A549 (cell line): Measurements from ENCODE around the gene RPS14. TPM values are rescaled to one million over a fixed set of nuclear protein-coding genes. Genes with fewer than 3 reads are reported as not detected.

Source experiments
- ATAC-seq, 2 experiments: fragments of 200-7000 bp in 1 of 2; fragments of >200 bp in 1 of 2; cut with Nextera tagmentation in 1 of 2; cut with Tn5 transposase in 1 of 2; 3 replicates each; pipeline versions ENCODE4 v1.8.0 to v1.9.1; 2018 to 2020; ENCODE audit warnings: mild to moderate bottlenecking in 1 of 2, moderate library complexity in 1 of 2
- CTCF ChIA-PET: fragments of 300-600 bp; sonication (Branson Sonifier 250); formaldehyde crosslinking; extraction: SDS; loops from one replicate; lab custom pipeline; 2021; ENCODE audit warnings: antibody characterized with exemption, inconsistent platforms; lab: Yijun Ruan, JAX
- POLR2A ChIA-PET: fragments of 350-600 bp; formaldehyde crosslinking; extraction: SDS; loops from one replicate; lab custom pipeline; 2021; ENCODE audit warnings: antibody characterized with exemption, inconsistent platforms; lab: Yijun Ruan, JAX
- DNase-seq, 2 experiments: peaks; one replicate each; pipeline versions ENCODE4 v3.0.0 to v3.0.0-alpha.2; 2011 to 2016; ENCODE audit warnings: low read depth in 1 of 2, low spot score in 1 of 2
- FAIRE-seq: peaks from 2 replicates; lab custom pipeline; 2011; peaks lifted over from hg19 to GRCh38; lab: Jason Lieb, UNC
- H3K27ac ChIP-seq, 2 experiments: fragments of >200 bp; sonication (Bioruptor Twin); formaldehyde crosslinking; 3 replicates each; pipeline ENCODE4 v1.5.1; 2016 to 2017
- H3K4me1 ChIP-seq: fragments of >200 bp; sonication (Bioruptor Twin); formaldehyde crosslinking; 3 replicates; pipeline ENCODE4 v1.6.1; 2016
- H3K4me2 ChIP-seq: fragments of >200 bp; sonication (Bioruptor Twin); formaldehyde crosslinking; 3 replicates; pipeline ENCODE4 v1.6.1; 2016
- H3K4me3 ChIP-seq: fragments of >200 bp; sonication (Bioruptor Twin); formaldehyde crosslinking; 3 replicates; pipeline ENCODE4 v1.5.1; 2016
- H3K9me3 ChIP-seq: fragments of >200 bp; sonication (Bioruptor Twin); formaldehyde crosslinking; 3 replicates; pipeline ENCODE4 v1.6.1; 2016
- CTCF ChIP-seq: fragments of >200 bp; sonication (Bioruptor Twin); formaldehyde crosslinking; IDR thresholded peaks from 3 replicates; pipeline ENCODE4 v1.5.1; 2016
- FOXS1 ChIP-seq: fragments of 250-450 bp; sonication (Bioruptor Pico); IDR thresholded peaks from 2 replicates; pipeline ENCODE4 v1.5.0; 2020; ENCODE audit warnings: mild to moderate bottlenecking, moderate library complexity
- KDM1A ChIP-seq: fragments of 200-600 bp; sonication (generic); IDR thresholded peaks from 2 replicates; pipeline ENCODE4 v1.6.1; 2016; ENCODE audit warnings: low read depth, mild to moderate bottlenecking
- MAX ChIP-seq: IDR thresholded peaks from 2 replicates; pipeline ENCODE4 v1.6.1; 2012
- PBX3 ChIP-seq: IDR thresholded peaks from 2 replicates; pipeline ENCODE4 v1.6.1; 2012
- RFX5 ChIP-seq: fragments of 450-650 bp; IDR thresholded peaks from 2 replicates; pipeline ENCODE4 v1.7.1; 2014; ENCODE audit warnings: antibody characterized with exemption, mild to moderate bottlenecking, moderate library complexity
- TFCP2L1 ChIP-seq: fragments of 250-450 bp; sonication (Bioruptor Pico); IDR thresholded peaks from 2 replicates; pipeline ENCODE4 v1.5.0; 2021; ENCODE audit warnings: mild to moderate bottlenecking
- WGBS: methylation state at CpG from one replicate; pipeline ENCODE4 v1.1.6; 2017; ENCODE audit errors: missing lambda C conversion rate; 5-methylcytosine and 5-hydroxymethylcytosine counted together
- polyA plus RNA-seq, 4 experiments: library from polyadenylated mRNA; depleted of rRNA in 3 of 4; stranded (reverse); fragments of >200 nt; fragmentation: RNase III in 1 of 4; extraction: RNeasy Plus Mini Kit Qiagen cat#74134 plus additional on column Dnase treatment in 1 of 4; gene quantifications; 2 replicates in 3 of 4; 3 replicates in 1 of 4; pipeline ENCODE4 v1.2.3, GENCODE V29; 2011 to 2017

Gene RPS14
- polyA plus RNA-seq, 2 of the 4 experiments (the other 2 are of a cell fraction), result 3,794 to 3,799 TPM

- ATAC-seq (peak in 1 of 2 experiments; percentile 34; a peak in 3 of 6 replicates), DNase-seq (no peak), FAIRE-seq (no peak)
- TF ChIP-seq RFX5, result peak; percentile 98
- no peak for TF ChIP-seq CTCF
- Histone ChIP-seq H3K27ac (no peak within 1 kb of the TSS), H3K4me2 (no peak within 1 kb of the TSS), H3K4me1 (peaks cover 4% of the 10 kb centered on the region), H3K9me3 (no peaks in the 10 kb centered on the region), H3K4me3 (no peak within 1 kb of the TSS)
- POLR2A ChIA-PET, result no interaction called here
- CTCF ChIA-PET, result interaction anchor here (0.5 to 1.2 kb wide), 2 partner anchors 282 to 451 kb away, joined by 3 read pairs; no protein-coding TSS in a partner anchor
- WGBS, result 74% methylated on average over 19 of the region's 20 CpGs
These were observed 37.0 kb downstream of the RPS14 start, which contains the start of gene CD74 for GRCh38 chr5:150412319-150413175. Gene CD74, minus strand, starts transcription at chr5:150412910. Its CDS starts 161 bp downstream, at chr5:150412749.

GRCh38 chr5:150411245-150411979, 38.1 kb downstream of the RPS14 start:
- WGBS, result 90% methylated on average over 5 of the region's 5 CpGs
- POLR2A ChIA-PET, result interaction anchor here (1.3 kb wide), 1 partner anchor 39 kb away, joined by 6 read pairs; no protein-coding TSS in a partner anchor
- CTCF ChIA-PET, result interaction anchor here (1.2 kb wide), 2 partner anchors 13 to 281 kb away, joined by 3 to 10 read pairs; no protein-coding TSS in a partner anchor
- no peak overlapping the region for H3K27ac ChIP-seq
- no peak overlapping the region for H3K4me3 ChIP-seq
- FAIRE-seq (no peak), DNase-seq (no peak), ATAC-seq (no peak)
- TF ChIP-seq KDM1A, result no peak
- TF ChIP-seq PBX3, result no peak
- TF ChIP-seq TFCP2L1 (CRISPR knock-in tag), result no peak
- peak; percentile 97 for TF ChIP-seq RFX5
- no peak for TF ChIP-seq FOXS1 (CRISPR knock-in tag)
- H3K9me3 ChIP-seq, result no peaks in the 10 kb centered on the region
- peaks cover 4% of the 10 kb centered on the region for H3K4me1 ChIP-seq
- H3K4me2 ChIP-seq, result no peak overlapping the region

GRCh38 chr5:150410524-150411244, 38.9 kb downstream of the RPS14 start:
- no peak for FAIRE-seq
- no peaks in the 10 kb centered on the region for H3K9me3 ChIP-seq

More at GRCh38 chr5:150410524-150411244, 38.9 kb downstream of the RPS14 start:
- peak; percentile 83 for ATAC-seq
- ChIA-PET POLR2A (interaction anchor here (0.6 to 1.3 kb wide), 4 partner anchors 38 to 317 kb away, joined by 3 to 6 read pairs (median 3); no protein-coding TSS in a partner anchor), CTCF (interaction anchor here (0.7 to 1.2 kb wide), 3 partner anchors 12 to 26 kb away, joined by 4 to 10 read pairs (median 5); no protein-coding TSS in a partner anchor)
- 53% methylated on average over 4 of the region's 4 CpGs for WGBS
- no peak for TF ChIP-seq MAX
- TF ChIP-seq RFX5, result peak; percentile 99
- peaks cover 4% of the 10 kb centered on the region for H3K4me1 ChIP-seq
- no peak overlapping the region for H3K4me3 ChIP-seq
- no peak overlapping the region for H3K27ac ChIP-seq
- no peak overlapping the region; the same call in 2 of the 3 replicates for H3K4me2 ChIP-seq
- DNase-seq, result peak; percentile 62 to 76
